ENCODE data around the gene GNPNAT1.
"Not testable (repeated sequence)": the region's sequence is repeated elsewhere in the genome, so short reads cannot be mapped to it uniquely, and the experiment has no call there.

Gene GNPNAT1

DNA sequence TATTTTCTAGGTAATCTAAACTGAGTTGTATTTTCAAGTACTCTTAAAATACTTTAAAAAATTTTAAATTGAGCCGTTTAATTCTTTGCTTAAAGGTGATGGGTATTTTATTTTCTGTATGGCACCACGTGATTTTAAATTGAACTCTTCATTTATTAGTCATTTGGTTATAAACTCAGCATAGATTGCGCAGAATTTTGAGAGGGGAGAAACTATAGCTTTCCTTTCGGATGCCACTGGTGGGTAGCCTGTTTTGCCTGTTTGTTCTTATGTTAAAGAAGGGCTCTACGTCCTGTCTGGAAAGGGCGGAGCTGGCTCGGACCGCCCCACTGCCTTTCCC is 61.9 kb downstream of the GNPNAT1 start:
- ChIA-PET CTCF (interaction anchor here (1.0 to 1.9 kb wide), 5 partner anchors 10 to 32 kb away, joined by 3 to 6 read pairs (median 3); no protein-coding TSS in a partner anchor), POLR2A (interaction anchor here (0.6 to 1.0 kb wide), 2 partner anchors 177 to 1710 kb away, joined by 3 to 6 read pairs; partner anchors contain the start of genes GPR137C and TXNDC16)
- TF ChIP-seq CTCF (IDR thresholded peaks at IDR 0.05; ENCODE audit: control extremely low read depth, extremely low read depth, low read depth, missing control alignments), result no peak
- no peak for DNase-seq (ENCODE audit: extremely low spot score)

DNA sequence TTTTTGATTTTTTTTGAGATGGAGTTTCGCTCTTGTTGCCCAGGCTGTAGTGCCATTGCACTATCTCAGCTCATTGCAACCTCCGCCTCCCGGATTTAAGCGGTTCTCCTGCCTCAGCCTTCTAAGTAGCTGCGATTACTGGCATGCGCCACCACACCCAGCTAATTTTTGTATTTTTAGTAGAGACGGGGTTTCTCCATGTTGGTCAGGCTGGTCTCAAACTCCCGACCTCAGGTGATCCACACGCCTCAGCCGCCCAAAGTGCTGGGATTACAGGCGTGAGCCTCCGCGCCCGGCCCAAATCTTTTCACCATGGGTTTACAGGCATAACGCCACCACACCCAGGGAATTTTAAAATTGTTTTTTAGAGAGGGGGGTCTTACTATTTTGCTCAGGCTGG is 62.4 kb downstream of the GNPNAT1 start:
- CTCF ChIA-PET, result interaction anchor here (1.1 to 1.9 kb wide), 3 partner anchors 12 to 31 kb away, joined by 3 to 6 read pairs (median 3); no protein-coding TSS in a partner anchor
- DNase-seq (ENCODE audit: extremely low spot score); POLR2A ChIA-PET: not testable (repeated sequence)

GRCh38 chr14:52727509-52727908 is 63.9 kb downstream of the GNPNAT1 start:
- ChIA-PET POLR2A (interaction anchor here (0.6 kb wide), 1 partner anchor 18 kb away, joined by 3 read pairs; no protein-coding TSS in a partner anchor), CTCF (interaction anchor here (1.0 to 2.2 kb wide), 3 partner anchors 11 to 15 kb away, joined by 3 to 6 read pairs (median 5); no protein-coding TSS in a partner anchor)
- not testable (repeated sequence) for DNase-seq (ENCODE audit: extremely low spot score)
